IMR-90 (cell line): ENCODE data around the gene PCNX2. TPM values are rescaled to one million over a fixed set of nuclear protein-coding genes. Genes with fewer than 3 reads are reported as not detected.

Experiments used
- ATAC-seq: fragments of 200-7000 bp; cut with Tn5 transposase; 2 replicates; pipeline ENCODE4 v1.9.1; 2020; ENCODE audit warnings: low read depth, mild to moderate bottlenecking, moderate library complexity
- BruUV-seq: library from RNA; stranded (reverse); fragments of 400-500 nt; replicated peaks from 2 replicates; lab custom pipeline; 2021; lab: Mats Ljungman, UMichigan
- CTCF ChIA-PET: fragments of 300-600 bp; formaldehyde crosslinking; extraction: SDS; loops from one replicate; lab custom pipeline; 2021; ENCODE audit warnings: antibody characterized with exemption; lab: Yijun Ruan, JAX
- POLR2A ChIA-PET: fragments of 300-600 bp; sonication (Branson Sonifier 250); formaldehyde crosslinking; loops from one replicate; lab custom pipeline; 2022; ENCODE audit warnings: antibody characterized with exemption; ENCODE audit not compliant: unreplicated experiment; lab: Charles Lee
- DNase-seq: peaks from one replicate; pipeline ENCODE4 v3.0.0; 2013
- H2AFZ ChIP-seq: replicated peaks from 2 replicates; pipeline ENCODE3; 2013; ENCODE audit warnings: low read length, mild to moderate bottlenecking; ENCODE audit not compliant: poor library complexity
- H2AK5ac ChIP-seq: 2 replicates; pipeline ENCODE4 v1.6.1; 2013; ENCODE audit warnings: low read depth, low read length, inconsistent platforms
- H2AK9ac ChIP-seq: replicated peaks from 2 replicates; pipeline ENCODE3; 2013; ENCODE audit warnings: mild to moderate bottlenecking, low read depth, low read length, moderate library complexity; ENCODE audit not compliant: poor library complexity
- H2BK120ac ChIP-seq: 2 replicates; pipeline ENCODE4 v1.6.1; 2013; ENCODE audit warnings: low read depth, low read length, inconsistent platforms
- H2BK15ac ChIP-seq: 3 replicates; pipeline ENCODE4 v1.6.1; 2013; ENCODE audit warnings: low read depth, low read length, inconsistent platforms
- H2BK20ac ChIP-seq: 2 replicates; pipeline ENCODE4 v1.6.1; 2013; ENCODE audit warnings: low read depth, mild to moderate bottlenecking, inconsistent platforms, low read length, moderate library complexity
- H2BK5ac ChIP-seq: 2 replicates; pipeline ENCODE4 v1.6.1; 2013; ENCODE audit warnings: mild to moderate bottlenecking, low read depth, low read length, inconsistent platforms; ENCODE audit not compliant: poor library complexity, severe bottlenecking
- H3K14ac ChIP-seq: replicated peaks from 2 replicates; pipeline ENCODE4 v1.6.1; 2013; ENCODE audit warnings: low read depth, low read length, inconsistent platforms
- H3K18ac ChIP-seq: 2 replicates; pipeline ENCODE4 v1.6.1; 2013; ENCODE audit warnings: low read depth, low read length, control low read depth
- H3K23ac ChIP-seq: 2 replicates; pipeline ENCODE4 v1.6.1; 2013; ENCODE audit warnings: low read depth, low read length, inconsistent platforms
- H3K27ac ChIP-seq: 2 replicates; pipeline ENCODE4 v1.5.1; 2013; ENCODE audit warnings: mild to moderate bottlenecking, control low read depth, low read length; ENCODE audit not compliant: insufficient read depth
- H3K27me3 ChIP-seq: 2 replicates; pipeline ENCODE4 v1.6.1; 2013; ENCODE audit warnings: low read length; ENCODE audit not compliant: control insufficient read depth, insufficient read depth
- H3K36me3 ChIP-seq: 2 replicates; pipeline ENCODE4 v1.6.1; 2013; ENCODE audit warnings: low read length, mixed read lengths; ENCODE audit not compliant: control insufficient read depth, insufficient read depth
- H3K4ac ChIP-seq: 2 replicates; pipeline ENCODE4 v1.6.1; 2013; ENCODE audit warnings: low read depth, low read length, inconsistent platforms
- H3K4me1 ChIP-seq: 2 replicates; pipeline ENCODE4 v1.6.1; 2013; ENCODE audit warnings: low read length, mixed read lengths; ENCODE audit not compliant: control insufficient read depth, insufficient read depth
- H3K4me2 ChIP-seq: 2 replicates; pipeline ENCODE4 v1.6.1; 2013; ENCODE audit warnings: low read depth, mild to moderate bottlenecking, control low read depth, low read length, moderate library complexity
- H3K4me3 ChIP-seq: 2 replicates; pipeline ENCODE4 v1.5.1; 2013; ENCODE audit warnings: low read depth, mild to moderate bottlenecking, control low read depth, low read length, moderate library complexity; ENCODE audit not compliant: insufficient read depth
- H3K56ac ChIP-seq: 2 replicates; pipeline ENCODE4 v1.6.1; 2013; ENCODE audit warnings: low read length, inconsistent platforms; ENCODE audit not compliant: insufficient read depth; ENCODE audit errors: extremely low read depth
- H3K79me1 ChIP-seq, 2 experiments: 2 replicates each; pipeline ENCODE4 v1.6.1; 2013; ENCODE audit warnings: low read length in 2 of 2, inconsistent platforms in 1 of 2, low read depth in 1 of 2
- H3K9ac ChIP-seq: 2 replicates; pipeline ENCODE4 v1.6.1; 2013; ENCODE audit warnings: low read depth, low read length, control low read depth
- H3K9me1 ChIP-seq: 2 replicates; pipeline ENCODE4 v1.6.1; 2013; ENCODE audit warnings: low read length, inconsistent platforms; ENCODE audit not compliant: insufficient read depth
- H3K9me3 ChIP-seq: 2 replicates; pipeline ENCODE4 v1.6.1; 2013; ENCODE audit warnings: low read length; ENCODE audit not compliant: control insufficient read depth, insufficient read depth
- H4K20me1 ChIP-seq: 2 replicates; pipeline ENCODE4 v1.6.1; 2013; ENCODE audit warnings: low read length, inconsistent platforms; ENCODE audit not compliant: insufficient read depth
- H4K5ac ChIP-seq: 2 replicates; pipeline ENCODE4 v1.6.1; 2013; ENCODE audit warnings: mild to moderate bottlenecking, low read depth, low read length, control low read depth
- H4K8ac ChIP-seq, 2 experiments: 2 replicates each; pipeline ENCODE4 v1.6.1; 2013; ENCODE audit warnings: low read depth in 2 of 2, low read length in 2 of 2, control low read depth in 1 of 2, inconsistent platforms in 1 of 2
- H4K91ac ChIP-seq: 2 replicates; pipeline ENCODE4 v1.6.1; 2013; ENCODE audit warnings: low read depth, low read length, inconsistent platforms; ENCODE audit not compliant: insufficient read depth
- BHLHE40 ChIP-seq: fragments of 150-350 bp; IDR thresholded peaks from 2 replicates; pipeline ENCODE4 v1.6.1; 2016; ENCODE audit warnings: mild to moderate bottlenecking, low read depth, low read length
- CEBPB ChIP-seq: IDR thresholded peaks from 2 replicates; pipeline ENCODE4 v1.6.1; 2012; ENCODE audit warnings: low read depth, low read length, improper control_type of control experiment
- CHD1 ChIP-seq: IDR thresholded peaks from 2 replicates; pipeline ENCODE4 v1.6.1; 2012; ENCODE audit warnings: low read depth, low read length, improper control_type of control experiment
- ELK1 ChIP-seq: fragments of 150-350 bp; IDR thresholded peaks from 2 replicates; pipeline ENCODE4 v1.6.1; 2016; ENCODE audit warnings: low read depth, mild to moderate bottlenecking, low read length, moderate library complexity, borderline replicate concordance
- FOS ChIP-seq: fragments of 150-350 bp; IDR thresholded peaks from 2 replicates; pipeline ENCODE4 v1.6.1; 2016; ENCODE audit warnings: low read depth, low read length
- MAFK ChIP-seq: IDR thresholded peaks from 2 replicates; pipeline ENCODE4 v1.6.1; 2012; ENCODE audit warnings: low read depth, low read length, improper control_type of control experiment
- MAZ ChIP-seq: IDR thresholded peaks from 2 replicates; pipeline ENCODE4 v1.6.1; 2012; ENCODE audit warnings: low read depth, mild to moderate bottlenecking, low read length, improper control_type of control experiment, moderate library complexity, borderline replicate concordance
- MXI1 ChIP-seq: IDR thresholded peaks from 2 replicates; pipeline ENCODE4 v1.6.1; 2012; ENCODE audit warnings: low read depth, mild to moderate bottlenecking, low read length, moderate library complexity, borderline replicate concordance
- NFE2L2 ChIP-seq: fragments of 150-350 bp; IDR thresholded peaks from 2 replicates; pipeline ENCODE4 v1.6.1; 2016; ENCODE audit warnings: low read depth, mild to moderate bottlenecking, low read length
- POLR2A ChIP-seq: IDR thresholded peaks from 2 replicates; pipeline ENCODE4 v1.6.1; 2012; ENCODE audit warnings: mild to moderate bottlenecking, low read depth, low read length
- RAD21 ChIP-seq: IDR thresholded peaks from 2 replicates; pipeline ENCODE4 v1.6.1; 2012; ENCODE audit warnings: low read length, improper control_type of control experiment
- RCOR1 ChIP-seq: IDR thresholded peaks from 2 replicates; pipeline ENCODE4 v1.6.1; 2012; ENCODE audit warnings: mild to moderate bottlenecking, low read length, improper control_type of control experiment; ENCODE audit not compliant: insufficient replicate concordance
- RFX5 ChIP-seq: IDR thresholded peaks from 2 replicates; pipeline ENCODE4 v1.8.0; 2012; ENCODE audit warnings: low read depth, mild to moderate bottlenecking, low read length, moderate library complexity
- SMC3 ChIP-seq: fragments of 150-350 bp; IDR thresholded peaks from 2 replicates; pipeline ENCODE4 v1.6.1; 2016; ENCODE audit warnings: low read depth, mild to moderate bottlenecking, antibody characterized with exemption, low read length, moderate library complexity
- USF2 ChIP-seq: fragments of 150-350 bp; IDR thresholded peaks from 2 replicates; pipeline ENCODE4 v1.6.1; 2017; ENCODE audit warnings: mild to moderate bottlenecking, antibody characterized with exemption, low read length, low read depth
- WGBS, 2 experiments: methylation state at CpG; one replicate each; pipeline versions ENCODE4 v1.1.5 to v1.1.7; 2013; ENCODE audit warnings: missing lambda C conversion rate in 2 of 2; ENCODE audit not compliant: insufficient read length in 1 of 2; ENCODE audit errors: extremely low coverage in 2 of 2; 5-methylcytosine and 5-hydroxymethylcytosine counted together
- dilution Hi-C: fragments of 300-500 bp; cut with HindIII; formaldehyde crosslinking; loops from one replicate; pipeline ENCODE4 v1.14.3; 2018; ENCODE audit warnings: low sequenced_read_pairs; ENCODE audit not compliant: unreplicated experiment
- in situ Hi-C: fragments of 300-500 bp; cut with MboI; formaldehyde crosslinking; loops from 3 replicates; pipeline ENCODE4 v1.14.3; 2019; ENCODE audit warnings: low sequenced_read_pairs, inconsistent platforms, mixed read lengths
- intact Hi-C: fragments of 100-400 bp; cut with micrococcal nuclease; formaldehyde crosslinking; loops from 2 replicates; pipeline ENCODE4 v1.10.0; 2022
- polyA plus RNA-seq, 3 experiments: library from polyadenylated mRNA; depleted of rRNA; stranded (reverse); fragments of >200 nt; gene quantifications; 2 replicates each; pipeline ENCODE4 v1.2.3, GENCODE V29; 2012; ENCODE audit warnings: low replicate concordance in 1 of 3
- total RNA-seq: library from RNA; depleted of rRNA; stranded (reverse); fragments of >200 nt; gene quantifications from 2 replicates; pipeline ENCODE4 v1.2.3, GENCODE V29; 2012
- TF ChIP-seq, protein P1 (sequence below): conservative IDR thresholded peaks from 2 replicates; pipeline ENCODE4 v1.5.1; 2012; ENCODE audit warnings: mild to moderate bottlenecking, low read depth, low read length, improper control_type of control experiment

The PCNX2 gene
- total and polyA plus RNA-seq, 2 of the 4 experiments (the other 2 are of a cell fraction), result 15.9 to 22.6 TPM

GRCh38 chr1:232939748-232940147 is 355.8 kb downstream of the PCNX2 start:
- no peak for ATAC-seq
- CTCF ChIA-PET, result no interaction called here

More at GRCh38 chr1:232939748-232940147, 355.8 kb downstream of the PCNX2 start:
- Histone ChIP-seq H3K9ac (no peak overlapping the region), H3K9me1 (no peaks in the 10 kb centered on the region), H3K4me2 (no peak overlapping the region), H4K20me1 (no peaks in the 10 kb centered on the region), H2AK5ac (no peak overlapping the region), H3K4ac (no peak overlapping the region), H3K23ac (no peak overlapping the region), H3K79me1 (no peaks in the 10 kb centered on the region), H2BK120ac (no peak overlapping the region), H2BK5ac (no peak overlapping the region), H2BK15ac (no peak overlapping the region), H4K91ac (no peak overlapping the region), H3K56ac (no peak overlapping the region), H3K36me3 (no peaks in the 10 kb centered on the region), H2AK9ac (no peak overlapping the region), H3K27ac (no peak overlapping the region), H3K18ac (no peak overlapping the region), H3K14ac (no peak overlapping the region), H3K4me3 (no peak overlapping the region), H2BK20ac (no peak overlapping the region), H3K9me3 (no peaks in the 10 kb centered on the region; the same call in 1 of the 2 replicates), H4K8ac (no peak overlapping the region), H2AFZ (no peak overlapping the region), H4K5ac (no peak overlapping the region), H3K4me1 (peaks cover 2% of the 10 kb centered on the region; the same call in 1 of the 2 replicates), H3K27me3 (no peaks in the 10 kb centered on the region; the same call in 1 of the 2 replicates)
- BruUV-seq, result no TSS peak
- intact Hi-C loops (no loop called here), dilution Hi-C loops (loop anchor here (25.0 kb wide), 1 partner anchor 102 kb away; no protein-coding TSS in a partner anchor), in situ Hi-C loops (loop anchor here (10.0 kb wide), 1 partner anchor 305 kb away; the partner anchor contains the start of gene SIPA1L2)
- no peak for DNase-seq
- TF ChIP-seq MAFK (no peak), RCOR1 (no peak), RAD21 (no peak), POLR2A (no peak), ELK1 (no peak), SMC3 (no peak), MAZ (no peak), CHD1 (no peak), CEBPB (no peak), USF2 (no peak), MXI1 (no peak), FOS (no peak), NFE2L2 (no peak), RFX5 (no peak), BHLHE40 (no peak)
- TF ChIP-seq, protein P1, sequence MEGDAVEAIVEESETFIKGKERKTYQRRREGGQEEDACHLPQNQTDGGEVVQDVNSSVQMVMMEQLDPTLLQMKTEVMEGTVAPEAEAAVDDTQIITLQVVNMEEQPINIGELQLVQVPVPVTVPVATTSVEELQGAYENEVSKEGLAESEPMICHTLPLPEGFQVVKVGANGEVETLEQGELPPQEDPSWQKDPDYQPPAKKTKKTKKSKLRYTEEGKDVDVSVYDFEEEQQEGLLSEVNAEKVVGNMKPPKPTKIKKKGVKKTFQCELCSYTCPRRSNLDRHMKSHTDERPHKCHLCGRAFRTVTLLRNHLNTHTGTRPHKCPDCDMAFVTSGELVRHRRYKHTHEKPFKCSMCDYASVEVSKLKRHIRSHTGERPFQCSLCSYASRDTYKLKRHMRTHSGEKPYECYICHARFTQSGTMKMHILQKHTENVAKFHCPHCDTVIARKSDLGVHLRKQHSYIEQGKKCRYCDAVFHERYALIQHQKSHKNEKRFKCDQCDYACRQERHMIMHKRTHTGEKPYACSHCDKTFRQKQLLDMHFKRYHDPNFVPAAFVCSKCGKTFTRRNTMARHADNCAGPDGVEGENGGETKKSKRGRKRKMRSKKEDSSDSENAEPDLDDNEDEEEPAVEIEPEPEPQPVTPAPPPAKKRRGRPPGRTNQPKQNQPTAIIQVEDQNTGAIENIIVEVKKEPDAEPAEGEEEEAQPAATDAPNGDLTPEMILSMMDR, result no peak
- POLR2A ChIA-PET, result no interaction called here
- WGBS, 2 experiments, result no CpG with 5 or more reads among the region's 2 CpGs
